NK-92 treated with Interleukin-12 subunit alpha and Interleukin-12 subunit beta, amount 100 ng/mL, for 24 hours (cell line): ENCODE data around the gene WDFY2.

Experiments used
- DNase-seq: peaks from one replicate; lab custom pipeline; 2025; lab: John Stamatoyannopoulos, UW

WDFY2 gene

GRCh38 chr13:51797664-51798488, 213.6 kb downstream of the WDFY2 start:
- DNase-seq = peak; percentile 28

- no peak for DNase-seq
Observed at GRCh38 chr13:51799261-51799660, 215.0 kb downstream of the WDFY2 start.

- no peak for DNase-seq
Observed at GRCh38 chr13:51800486-51800885, 216.2 kb downstream of the WDFY2 start.

GRCh38 chr13:51801631-51802099, 217.4 kb downstream of the WDFY2 start:
- DNase-seq = no peak

- DNase-seq = peak; percentile 55
Observed at GRCh38 chr13:51802631-51803418, 218.6 kb downstream of the WDFY2 start.

GRCh38 chr13:51803422-51804294, 219.4 kb downstream of the WDFY2 start, which contains the start of gene DHRS12:
DHRS12 (minus strand) TSS chr13:51804163; CDS start chr13:51799659, 4,504 bp downstream.
- peak; percentile 88 for DNase-seq

GRCh38 chr13:51804295-51805172, 220.3 kb downstream of the WDFY2 start:
- DNase-seq = no peak

- no peak for DNase-seq
Observed at GRCh38 chr13:51805313-51805712, 221.1 kb downstream of the WDFY2 start.

- no peak for DNase-seq
Observed at GRCh38 chr13:51805925-51806324, 221.7 kb downstream of the WDFY2 start.

GRCh38 chr13:51806566-51806965, 222.3 kb downstream of the WDFY2 start:
- DNase-seq = no peak

GRCh38 chr13:51807041-51807440, 222.8 kb downstream of the WDFY2 start:
- DNase-seq = no peak

- no peak for DNase-seq
Observed at GRCh38 chr13:51808811-51809210, 224.5 kb downstream of the WDFY2 start.

- DNase-seq = no peak
Observed at GRCh38 chr13:51811046-51811445, 226.8 kb downstream of the WDFY2 start.

GRCh38 chr13:51811920-51812451, 227.7 kb downstream of the WDFY2 start:
- peak; percentile 61 for DNase-seq

GRCh38 chr13:51814071-51814470, 229.8 kb downstream of the WDFY2 start:
- DNase-seq = no peak

- DNase-seq = peak; percentile 62
Observed at GRCh38 chr13:51814825-51815650, 230.8 kb downstream of the WDFY2 start.

- DNase-seq = no peak
Observed at GRCh38 chr13:51815848-51816247, 231.6 kb downstream of the WDFY2 start.

GRCh38 chr13:51816604-51817249, 232.5 kb downstream of the WDFY2 start:
- DNase-seq = no peak
